ENCODE data around the gene SST.

SST gene

DNA sequence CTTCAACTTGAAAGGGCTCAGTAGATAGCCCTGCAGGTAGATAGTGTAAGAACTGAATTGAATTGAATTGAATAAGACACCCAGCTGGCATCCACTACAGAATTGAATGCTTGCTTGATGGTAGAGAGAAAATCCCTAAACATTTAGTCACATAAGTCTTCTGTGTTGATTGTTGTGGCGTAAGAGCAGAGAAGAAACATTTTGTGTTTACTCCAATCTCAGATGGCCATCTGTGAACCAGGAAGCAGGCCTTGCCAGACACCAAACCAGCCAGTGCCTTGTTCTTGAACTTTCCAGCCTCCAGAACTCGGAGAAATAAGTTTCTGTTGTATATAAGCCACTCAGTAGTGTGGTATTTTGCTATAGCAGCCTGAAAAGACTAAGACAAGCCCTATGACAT, 43.6 kb downstream of the SST start:
- DNase-seq = no peak

DNA sequence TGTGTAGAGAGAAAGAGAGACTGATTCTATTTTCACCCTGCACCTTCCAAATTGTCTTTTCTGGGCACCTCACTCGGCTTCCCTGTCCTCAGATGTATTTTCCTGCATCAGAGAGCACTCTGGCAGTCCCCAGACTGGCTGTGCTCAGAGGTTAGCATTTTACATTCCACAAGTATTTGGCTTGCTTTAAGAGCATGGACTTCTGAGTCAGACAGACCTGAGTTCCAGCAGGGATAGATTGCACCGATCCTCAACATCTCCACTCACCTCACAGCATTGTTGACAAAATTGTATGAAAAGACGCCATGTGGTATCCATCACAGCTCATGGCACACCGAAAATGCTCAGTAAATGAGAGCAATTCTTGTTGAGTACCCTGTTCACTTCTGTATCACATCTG, 45.6 kb downstream of the SST start:
- no peak for DNase-seq

DNA sequence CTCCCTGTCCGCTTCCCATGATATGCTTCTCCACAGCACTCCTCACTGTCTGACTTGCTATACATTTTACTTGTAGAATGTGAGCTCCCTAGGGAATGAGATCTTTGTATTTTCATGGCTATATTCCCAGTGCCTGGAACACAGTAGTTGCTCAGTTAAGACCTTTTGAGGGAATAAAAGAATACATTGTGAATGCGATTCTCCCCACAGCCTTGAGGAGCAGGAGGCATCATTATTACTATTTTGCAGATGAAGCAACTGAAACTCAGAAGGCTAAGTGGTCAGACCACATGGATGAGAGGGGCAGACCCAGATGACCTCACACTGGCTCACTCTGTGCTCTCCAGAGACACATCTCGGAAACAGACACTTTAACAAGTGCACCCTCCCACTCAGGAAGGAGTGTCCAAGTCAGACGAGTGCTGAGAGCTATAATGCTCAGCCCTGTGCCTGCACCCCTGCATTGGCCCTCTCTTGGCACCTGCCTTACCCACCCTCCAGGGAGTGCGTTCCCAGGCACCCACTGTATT, 46.8 kb downstream of the SST start:
- DNase-seq = no peak

DNA sequence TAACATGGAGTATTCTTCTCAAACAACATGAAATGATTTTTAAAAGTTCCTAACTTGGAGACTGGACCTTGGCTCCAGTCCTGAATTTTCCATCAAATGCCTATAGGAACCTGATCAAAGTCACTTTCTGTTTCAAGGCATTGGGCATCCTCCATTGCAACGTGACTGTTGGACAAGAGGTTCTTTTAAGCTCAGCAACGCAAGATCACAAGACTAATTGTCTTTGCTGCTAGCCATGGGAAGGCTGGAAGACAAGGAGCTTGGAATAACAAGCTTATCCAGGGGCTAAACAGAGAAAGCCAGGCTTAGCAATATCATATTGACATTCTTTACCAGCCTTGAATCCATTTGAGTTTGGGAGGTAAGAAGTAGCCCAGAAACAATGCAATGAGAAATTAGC, 48.3 kb downstream of the SST start:
- DNase-seq = no peak

DNA sequence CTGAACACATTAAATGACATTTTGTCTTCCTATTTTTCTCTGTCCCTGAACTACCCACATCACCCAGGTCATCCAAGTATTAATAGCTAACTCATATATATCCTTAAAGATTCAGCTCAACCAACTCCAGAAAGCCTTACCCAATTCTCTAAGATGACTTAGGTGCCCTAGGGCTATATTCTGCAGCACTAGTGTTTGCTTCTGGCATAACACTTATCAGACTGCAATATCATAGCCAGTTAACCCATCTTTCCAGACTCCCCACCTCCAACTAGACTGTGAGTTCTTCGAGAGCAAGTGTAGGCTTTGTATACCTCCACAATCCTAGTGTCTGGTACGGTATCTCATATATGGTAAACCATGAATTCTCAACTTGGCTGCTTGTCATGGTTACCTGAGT, 50.7 kb downstream of the SST start:
- DNase-seq = no peak

All from NCI-H187 treated with DMSO at 0.1 percent for 48 hours (cell line).